Measurements from ENCODE around the gene PTPRZ1.

- TF ChIP-seq POLR2AphosphoS5 (IDR thresholded peaks at IDR 0.05; ENCODE audit: low read depth, low read length), result no peak
- no peak for TF ChIP-seq POLR2A (IDR thresholded peaks at IDR 0.05; ENCODE audit: low read depth, low read length)
- TF ChIP-seq TAF1 (IDR thresholded peaks at IDR 0.05; ENCODE audit: low read depth, low read length), result no peak
Measured at GRCh38 chr7:121940918-121941317, 68.0 kb downstream of the PTPRZ1 start.

Measured in GM12891 (cell line).